ENCODE data around the gene ANGPTL1.

- no peak for TF ChIP-seq KLF6 (CRISPR knock-in tag; IDR thresholded peaks at IDR 0.05)
- TF ChIP-seq ATF7 (IDR thresholded peaks at IDR 0.05), result no peak
- no peak for TF ChIP-seq ATF7 (CRISPR knock-in tag; IDR thresholded peaks at IDR 0.05)
- TF ChIP-seq POLR2AphosphoS5 (IDR thresholded peaks at IDR 0.05; ENCODE audit: low read depth, low read length), result no peak
Observed at GRCh38 chr1:178918308-178918707, 47.4 kb upstream of the ANGPTL1 start.
